HG02642 (cell line): ENCODE results near the gene PDE4D.
"Not testable (repeated sequence)": the region's sequence is repeated elsewhere in the genome, so short reads cannot be mapped to it uniquely, and the experiment has no call there.

ENCODE experiments used
- ATAC-seq: cut with Tn5 transposase; IDR thresholded peaks from one replicate; pipeline ENCODE4 v1.9.1; 2021; ENCODE audit warnings: mild to moderate bottlenecking; ENCODE audit not compliant: unreplicated experiment, poor library complexity

Gene PDE4D

GRCh38 chr5:58961631-58962280 lies 931.8 kb downstream of the PDE4D start:
- ATAC-seq, result no peak

- ATAC-seq, result no peak
Measured at GRCh38 chr5:58958701-58959100, 934.8 kb downstream of the PDE4D start.

GRCh38 chr5:58953218-58953617 lies 940.3 kb downstream of the PDE4D start:
- not testable (repeated sequence) for ATAC-seq

- ATAC-seq, result no peak
Measured at GRCh38 chr5:58950224-58950623, 943.3 kb downstream of the PDE4D start.

GRCh38 chr5:58946230-58946629 lies 947.3 kb downstream of the PDE4D start:
- ATAC-seq, result no peak

GRCh38 chr5:58944221-58944620 lies 949.3 kb downstream of the PDE4D start:
- ATAC-seq, result no peak

- ATAC-seq, result no peak
Measured at GRCh38 chr5:58940446-58940845, 953.1 kb downstream of the PDE4D start.

GRCh38 chr5:58939664-58940063 lies 953.9 kb downstream of the PDE4D start:
- ATAC-seq, result no peak

- no peak for ATAC-seq
Measured at GRCh38 chr5:58938563-58939424, 954.7 kb downstream of the PDE4D start.

GRCh38 chr5:58937031-58937681 lies 956.4 kb downstream of the PDE4D start:
- no peak for ATAC-seq

GRCh38 chr5:58934629-58935097 lies 958.9 kb downstream of the PDE4D start:
- ATAC-seq, result no peak

- no peak for ATAC-seq
Measured at GRCh38 chr5:58933891-58934628, 959.5 kb downstream of the PDE4D start.

GRCh38 chr5:58932057-58932612 lies 961.4 kb downstream of the PDE4D start:
- ATAC-seq, result no peak

- no peak for ATAC-seq
Measured at GRCh38 chr5:58930520-58930919, 963.0 kb downstream of the PDE4D start.

- no peak for ATAC-seq
Measured at GRCh38 chr5:58929726-58930125, 963.8 kb downstream of the PDE4D start.

GRCh38 chr5:58927938-58928337 lies 965.6 kb downstream of the PDE4D start:
- ATAC-seq, result no peak

GRCh38 chr5:58927181-58927580 lies 966.3 kb downstream of the PDE4D start:
- no peak for ATAC-seq

- no peak for ATAC-seq
Measured at GRCh38 chr5:58926541-58926935, 967.0 kb downstream of the PDE4D start.

- no peak for ATAC-seq
Measured at GRCh38 chr5:58925627-58926540, 967.6 kb downstream of the PDE4D start.
